GM13977 (cell line): ENCODE results near the gene TMEM238L.

Experiments
- DNase-seq: peaks from one replicate; pipeline ENCODE4 v3.0.0; 2012; ENCODE audit warnings: low spot score
- in situ Hi-C: fragments of 300-500 bp; cut with MboI; formaldehyde crosslinking; loops from one replicate; pipeline ENCODE4 v1.12.0; 2022; ENCODE audit warnings: low sequenced_read_pairs, low pct_unique_long_range_greater_than_20kb, mixed read lengths, inconsistent platforms; ENCODE audit not compliant: unreplicated experiment
- TF ChIP-seq, protein P1 (sequence below): IDR thresholded peaks from 2 replicates; pipeline ENCODE4 v1.5.1; 2012; ENCODE audit warnings: mild to moderate bottlenecking, control low read depth; ENCODE audit not compliant: insufficient read depth; ENCODE audit errors: extremely low read depth, missing control alignments

Gene TMEM238L

DNA sequence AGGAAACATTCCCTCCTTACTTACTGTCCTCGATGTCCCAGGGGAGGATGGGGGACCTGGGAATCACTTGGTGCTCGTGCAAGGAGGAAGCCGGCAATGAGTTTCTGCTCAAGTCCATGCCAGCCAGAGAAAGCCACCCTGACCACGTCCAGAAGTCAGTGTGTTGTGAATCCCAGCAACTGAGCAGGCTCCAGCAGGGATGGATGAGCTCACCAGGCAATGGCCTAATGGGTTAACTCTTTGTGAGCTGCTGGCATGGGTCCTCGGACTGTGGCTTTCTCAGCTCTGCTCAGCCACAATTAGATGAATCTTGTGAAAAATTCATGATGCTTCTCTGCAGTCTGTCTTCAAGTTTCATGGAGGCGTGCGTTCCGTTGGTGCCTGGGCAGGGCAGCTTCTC is 34.0 kb upstream of the TMEM238L start, which contains the start of gene PIRT:
Gene PIRT (minus strand): TSS at position 167 of the 400 bp plus-strand sequence. CDS start 12,442 bp downstream, outside the sequence.
- TF ChIP-seq, protein P1, sequence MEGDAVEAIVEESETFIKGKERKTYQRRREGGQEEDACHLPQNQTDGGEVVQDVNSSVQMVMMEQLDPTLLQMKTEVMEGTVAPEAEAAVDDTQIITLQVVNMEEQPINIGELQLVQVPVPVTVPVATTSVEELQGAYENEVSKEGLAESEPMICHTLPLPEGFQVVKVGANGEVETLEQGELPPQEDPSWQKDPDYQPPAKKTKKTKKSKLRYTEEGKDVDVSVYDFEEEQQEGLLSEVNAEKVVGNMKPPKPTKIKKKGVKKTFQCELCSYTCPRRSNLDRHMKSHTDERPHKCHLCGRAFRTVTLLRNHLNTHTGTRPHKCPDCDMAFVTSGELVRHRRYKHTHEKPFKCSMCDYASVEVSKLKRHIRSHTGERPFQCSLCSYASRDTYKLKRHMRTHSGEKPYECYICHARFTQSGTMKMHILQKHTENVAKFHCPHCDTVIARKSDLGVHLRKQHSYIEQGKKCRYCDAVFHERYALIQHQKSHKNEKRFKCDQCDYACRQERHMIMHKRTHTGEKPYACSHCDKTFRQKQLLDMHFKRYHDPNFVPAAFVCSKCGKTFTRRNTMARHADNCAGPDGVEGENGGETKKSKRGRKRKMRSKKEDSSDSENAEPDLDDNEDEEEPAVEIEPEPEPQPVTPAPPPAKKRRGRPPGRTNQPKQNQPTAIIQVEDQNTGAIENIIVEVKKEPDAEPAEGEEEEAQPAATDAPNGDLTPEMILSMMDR = no peak
- no peak for DNase-seq
- in situ Hi-C loops = no loop called here

DNA sequence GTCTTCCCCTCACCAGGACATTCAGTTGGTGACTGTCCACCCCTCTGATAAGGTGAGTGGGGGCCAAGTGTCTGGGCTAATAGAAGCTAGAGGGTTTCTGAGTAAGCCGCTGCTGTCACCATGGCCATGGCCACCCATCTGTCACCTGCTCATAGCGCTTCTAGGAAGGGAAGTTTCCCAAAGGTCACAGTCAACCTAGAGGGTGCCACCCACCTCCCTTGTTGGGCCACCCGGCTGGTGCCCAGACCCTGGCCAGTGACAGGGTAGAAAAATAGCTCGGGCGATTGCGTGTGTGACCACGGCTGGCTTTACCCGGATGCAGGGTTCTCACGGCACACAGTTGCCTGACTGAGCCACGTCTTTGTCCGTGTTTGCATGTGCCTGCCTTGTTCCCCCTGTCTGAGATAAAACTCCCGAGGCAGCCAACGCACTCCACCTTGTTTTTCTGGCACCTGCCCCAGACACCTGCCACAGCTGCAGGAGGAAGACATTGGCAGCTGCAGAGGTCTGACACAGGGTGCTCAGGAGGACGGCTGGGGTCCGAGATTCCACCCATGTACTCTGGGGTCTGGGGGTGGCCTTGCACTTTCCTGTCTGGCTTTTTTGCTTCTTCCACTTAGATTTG is 33.2 kb upstream of the TMEM238L start:
- in situ Hi-C loops = no loop called here
- TF ChIP-seq, protein P1 = no peak
- no peak for DNase-seq

DNA sequence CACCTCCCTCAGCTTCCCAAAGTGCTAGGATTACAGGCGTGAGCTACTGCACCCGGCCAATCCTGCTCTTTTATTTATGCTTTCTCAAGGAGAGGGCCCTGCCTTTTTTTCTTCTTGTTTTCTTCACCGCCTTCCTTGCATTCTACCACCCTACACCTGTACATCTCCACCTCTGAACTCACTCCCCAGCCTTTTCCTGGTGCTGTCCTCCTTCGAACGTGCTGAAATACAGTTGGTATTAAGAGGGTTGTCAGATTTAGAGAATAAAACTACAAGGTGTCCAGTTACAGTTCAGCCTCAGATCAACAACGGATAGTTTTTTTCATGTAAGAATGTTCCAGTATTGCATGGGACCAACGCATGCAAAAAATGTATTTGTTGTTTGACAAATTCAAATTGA is 32.2 kb upstream of the TMEM238L start:
- in situ Hi-C loops = no loop called here
- DNase-seq = no peak
- TF ChIP-seq, protein P1 = no peak

DNA sequence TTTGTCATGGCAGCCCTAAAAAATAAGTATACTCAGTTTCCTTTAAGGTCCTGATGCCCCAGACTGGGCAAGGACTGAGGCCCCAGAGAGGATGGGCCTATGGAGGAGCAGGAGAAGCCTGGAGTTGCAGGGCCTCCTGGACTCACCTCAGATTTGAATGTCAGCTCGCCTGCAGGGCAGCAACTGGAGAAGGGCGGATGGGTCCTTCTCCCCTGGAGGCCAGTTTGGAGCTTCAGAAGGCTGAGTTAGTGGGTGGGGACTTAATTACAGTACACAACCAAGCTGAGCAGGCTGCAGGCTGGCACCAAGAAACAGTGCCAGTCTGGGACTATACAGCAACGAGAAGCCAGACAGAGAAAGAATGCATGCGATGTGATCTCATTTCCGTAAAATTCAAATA is 27.8 kb upstream of the TMEM238L start:
- TF ChIP-seq, protein P1 = no peak
- in situ Hi-C loops = no loop called here
- no peak for DNase-seq

DNA sequence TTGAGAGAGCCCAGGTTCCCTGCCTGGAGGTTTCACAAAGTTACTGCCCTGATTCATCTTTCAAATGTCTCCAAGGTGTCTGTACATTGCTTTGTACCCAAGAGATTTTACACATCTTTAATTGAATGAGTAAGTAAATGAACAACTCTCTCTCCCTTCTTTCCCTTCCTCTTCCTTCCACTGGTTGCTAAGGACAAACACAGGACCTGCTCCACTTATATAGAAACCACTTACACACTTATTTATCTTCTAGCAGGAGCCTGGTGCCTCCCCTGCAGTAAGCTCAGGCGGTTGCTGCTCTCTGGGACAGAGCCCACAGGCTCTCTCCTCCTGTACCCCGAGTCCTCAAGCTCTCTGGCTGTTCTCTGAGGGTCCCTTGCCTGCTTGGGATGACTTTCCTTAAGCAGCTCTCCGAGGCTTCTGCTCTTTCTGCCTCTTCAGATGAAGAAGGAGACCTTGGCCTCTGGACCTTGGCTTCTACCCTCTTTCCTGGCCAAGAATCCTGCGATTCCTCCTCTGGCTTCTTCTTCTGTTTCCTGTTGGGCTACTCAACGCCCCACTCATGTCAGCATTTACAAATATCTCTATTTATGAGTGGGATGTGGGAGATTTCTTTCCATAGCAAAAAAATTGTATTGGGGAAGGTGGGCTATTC is 24.1 kb upstream of the TMEM238L start:
- DNase-seq = no peak
- in situ Hi-C loops = no loop called here
- TF ChIP-seq, protein P1 = no peak

DNA sequence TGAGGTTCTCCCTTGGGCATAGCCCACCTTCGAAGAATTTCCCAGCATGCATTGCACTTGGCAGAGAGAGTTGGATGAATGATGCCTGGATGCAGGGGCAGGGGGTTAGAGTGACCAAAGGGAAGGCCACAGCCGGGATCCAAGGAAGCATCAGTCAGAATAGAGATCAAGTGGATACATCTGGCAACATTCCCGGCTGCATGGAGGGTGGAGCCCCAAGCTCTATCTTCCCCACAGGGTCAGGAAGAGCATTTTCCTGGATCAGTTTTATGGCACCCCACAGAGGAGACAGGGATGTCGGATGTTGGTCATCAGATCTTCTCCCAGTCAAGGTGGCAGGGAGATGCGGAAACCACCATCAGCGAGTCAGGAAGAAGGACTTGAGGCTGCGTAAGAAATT is 21.0 kb upstream of the TMEM238L start:
- DNase-seq = no peak
- in situ Hi-C loops = no loop called here
- TF ChIP-seq, protein P1 = no peak
